Activated CD8-positive, alpha-beta memory T cell treated with anti-CD3 and anti-CD28 coated beads for 36 hours (primary cell): ENCODE measurements around the gene HS6ST2. TPM values are rescaled to one million over a fixed set of nuclear protein-coding genes. Genes with fewer than 3 reads are reported as not detected.
"Not testable (repeated sequence)": the region's sequence is repeated elsewhere in the genome, so short reads cannot be mapped to it uniquely, and the experiment has no call there.

Experiments
- CTCF ChIA-PET: fragments of 350-600 bp; sonication (Branson Sonifier 250); formaldehyde crosslinking; loops from one replicate; lab custom pipeline; 2021; ENCODE audit warnings: antibody characterized with exemption; lab: Charles Lee
- POLR2A ChIA-PET: fragments of 350-600 bp; sonication (Branson Sonifier 250); formaldehyde crosslinking; loops from one replicate; lab custom pipeline; 2021; ENCODE audit warnings: antibody characterized with exemption; lab: Charles Lee
- total RNA-seq, 2 experiments: library from RNA; stranded (reverse); gene quantifications; one replicate each; pipeline ENCODE4 v1.2.3, GENCODE V29; 2021

The HS6ST2 gene
- total RNA-seq: under 1 TPM; 0.13 to 0.19 TPM

DNA sequence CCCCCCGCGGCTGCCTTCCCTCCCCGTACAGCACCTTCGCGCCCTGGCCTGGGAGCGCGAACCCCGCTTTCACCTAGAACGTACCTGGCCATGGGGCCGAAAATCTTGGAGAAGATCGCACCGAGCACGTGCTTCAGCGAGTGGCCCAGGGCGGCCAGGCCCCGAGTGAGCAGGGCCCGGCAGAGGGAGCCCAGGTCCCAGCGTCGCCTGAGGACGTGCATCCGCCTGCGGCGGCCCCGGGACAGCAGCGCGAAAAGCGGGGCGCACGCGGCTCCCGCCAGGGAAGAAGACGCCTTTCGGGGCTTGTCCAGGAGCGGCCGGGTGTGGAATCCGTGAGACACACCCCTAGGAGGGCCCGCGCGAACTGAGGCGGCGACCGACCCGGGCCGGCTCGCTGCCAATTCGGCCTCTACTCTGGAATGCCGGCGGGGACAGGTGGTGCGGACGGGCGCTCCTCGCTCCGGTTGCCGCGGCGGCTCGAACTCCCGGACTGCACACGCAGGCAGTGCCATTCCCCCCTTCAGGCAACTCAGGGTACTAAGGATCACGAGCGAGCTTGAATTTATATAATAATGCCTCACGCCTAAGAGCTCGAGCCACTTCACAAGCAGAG lies at the start of gene HS6ST2:
HS6ST2 (minus strand) TSS at position 539 of the 613 bp plus-strand sequence.
- ChIA-PET POLR2A (no interaction called here), CTCF (no interaction called here)

DNA sequence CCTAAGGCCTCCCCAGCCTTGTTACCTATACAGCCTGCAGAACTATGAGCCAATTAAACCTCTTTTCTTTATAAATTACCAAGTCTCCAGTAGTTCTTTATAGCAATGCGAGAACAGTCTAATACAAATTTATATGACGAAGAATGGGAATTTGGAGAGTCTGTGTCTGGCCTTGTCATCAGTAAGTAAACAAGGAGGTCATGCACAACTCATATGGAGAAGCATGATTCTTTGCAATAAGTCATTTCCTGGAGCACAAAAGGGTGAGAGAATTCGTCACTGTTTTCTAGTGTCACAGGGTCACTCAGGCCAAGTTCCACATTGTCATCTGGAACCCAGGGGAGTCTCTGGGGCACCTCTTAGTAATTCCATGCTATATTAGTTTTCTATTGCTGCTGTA lies 49.0 kb upstream of the HS6ST2 start:
- ChIA-PET POLR2A (no interaction called here), CTCF (no interaction called here)

DNA sequence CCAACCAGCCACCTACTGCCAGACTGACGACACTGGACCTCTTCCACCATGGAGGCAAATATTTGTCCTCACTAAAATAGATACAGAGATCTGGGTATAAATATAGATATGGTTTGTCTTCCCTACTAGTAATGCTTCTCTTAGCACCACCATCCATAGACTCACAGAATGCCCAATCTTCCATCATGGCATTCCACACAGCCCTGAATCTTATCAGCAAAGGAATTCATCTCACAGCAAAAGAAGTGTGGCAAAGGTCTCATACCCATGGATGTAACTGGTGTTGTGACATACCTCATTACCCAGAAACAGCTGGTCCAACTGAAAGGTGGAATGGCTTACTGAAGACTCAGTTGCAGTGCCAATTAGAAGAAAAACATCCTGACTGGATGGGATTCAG lies 47.2 kb upstream of the HS6ST2 start:
- ChIA-PET POLR2A (no interaction called here), CTCF (no interaction called here)

DNA sequence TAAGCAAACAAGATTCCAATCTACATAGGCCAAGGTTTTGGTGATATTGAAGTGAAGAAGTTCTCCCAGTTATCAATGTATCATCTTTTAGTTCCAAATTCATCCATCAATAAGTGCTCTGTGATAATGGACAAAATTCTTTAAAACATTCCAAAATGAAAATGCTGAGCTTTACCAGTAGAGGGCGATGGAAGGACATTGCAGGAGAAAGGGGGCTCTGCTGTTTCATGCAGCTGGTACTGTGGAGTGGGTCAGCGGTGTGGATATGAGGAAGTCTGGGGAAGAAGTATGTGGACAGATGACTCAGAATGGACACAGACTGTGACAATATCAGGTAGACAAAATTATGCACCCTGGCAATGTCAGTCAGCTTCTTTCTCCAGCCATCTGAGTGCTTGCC lies 46.6 kb upstream of the HS6ST2 start:
- ChIA-PET CTCF (interaction anchor here (0.7 kb wide), 1 partner anchor 127 kb away, joined by 3 read pairs; no protein-coding TSS in a partner anchor), POLR2A (no interaction called here)

DNA sequence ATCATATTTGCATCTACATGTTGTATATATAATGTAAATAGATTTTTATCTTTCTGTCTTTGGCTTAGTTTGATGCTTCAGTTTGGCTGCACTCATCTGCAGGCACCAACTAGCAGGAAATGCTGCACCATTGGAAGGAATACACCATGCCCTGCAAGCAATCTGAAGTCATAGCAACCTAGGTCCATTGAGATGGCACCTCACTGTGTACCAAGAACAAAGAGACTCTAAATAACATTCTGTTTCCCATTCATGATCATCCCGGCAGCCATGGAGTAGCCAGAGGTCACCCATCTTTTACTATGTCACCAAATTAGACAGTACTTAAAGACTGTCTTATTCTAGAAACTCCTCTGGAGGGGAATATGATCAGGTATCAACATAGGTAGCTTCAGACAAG lies 40.8 kb upstream of the HS6ST2 start:
- ChIA-PET CTCF (no interaction called here), POLR2A (no interaction called here)

DNA sequence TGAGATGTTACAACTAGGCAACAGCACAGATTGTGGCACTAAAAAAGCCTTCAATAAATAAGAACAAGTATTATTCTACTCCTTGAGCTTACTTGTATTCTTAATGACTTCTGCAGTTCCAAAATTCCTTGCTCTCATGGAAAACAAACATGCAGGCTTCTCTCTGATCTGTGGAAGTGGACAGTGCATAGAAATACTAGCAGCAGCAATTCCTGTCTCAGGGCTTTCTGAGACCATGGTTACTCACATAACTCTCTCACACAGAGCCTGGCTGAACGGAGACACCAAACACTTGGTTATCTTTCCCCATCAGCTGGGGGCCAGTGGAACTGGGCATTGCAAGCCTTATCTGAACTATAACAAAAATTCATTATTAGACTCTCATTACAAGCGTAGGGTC lies 32.4 kb upstream of the HS6ST2 start:
- CTCF ChIA-PET: no interaction called here

DNA sequence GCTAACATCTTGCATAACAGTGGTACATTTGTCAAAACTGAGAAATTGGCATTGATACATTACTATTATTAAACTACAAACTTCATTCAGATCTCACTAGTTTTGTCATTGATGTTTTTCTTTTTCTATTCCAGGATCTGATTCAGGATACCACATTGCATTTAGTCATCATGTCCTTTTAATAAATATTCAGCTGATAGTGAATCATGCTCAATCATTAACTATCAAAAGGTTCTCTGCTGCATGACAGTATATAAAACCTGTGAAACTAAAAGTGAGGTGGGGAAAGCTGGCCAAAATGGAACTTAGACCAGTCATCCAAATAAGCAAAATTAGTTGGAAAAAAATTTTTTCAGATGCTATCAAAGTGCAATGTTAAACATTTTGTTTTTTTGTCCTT lies 28.1 kb upstream of the HS6ST2 start:
- ChIA-PET POLR2A (no interaction called here), CTCF (no interaction called here)

More for the DNA sequence above, 32.4 kb upstream of the HS6ST2 start:
- POLR2A ChIA-PET: no interaction called here

DNA sequence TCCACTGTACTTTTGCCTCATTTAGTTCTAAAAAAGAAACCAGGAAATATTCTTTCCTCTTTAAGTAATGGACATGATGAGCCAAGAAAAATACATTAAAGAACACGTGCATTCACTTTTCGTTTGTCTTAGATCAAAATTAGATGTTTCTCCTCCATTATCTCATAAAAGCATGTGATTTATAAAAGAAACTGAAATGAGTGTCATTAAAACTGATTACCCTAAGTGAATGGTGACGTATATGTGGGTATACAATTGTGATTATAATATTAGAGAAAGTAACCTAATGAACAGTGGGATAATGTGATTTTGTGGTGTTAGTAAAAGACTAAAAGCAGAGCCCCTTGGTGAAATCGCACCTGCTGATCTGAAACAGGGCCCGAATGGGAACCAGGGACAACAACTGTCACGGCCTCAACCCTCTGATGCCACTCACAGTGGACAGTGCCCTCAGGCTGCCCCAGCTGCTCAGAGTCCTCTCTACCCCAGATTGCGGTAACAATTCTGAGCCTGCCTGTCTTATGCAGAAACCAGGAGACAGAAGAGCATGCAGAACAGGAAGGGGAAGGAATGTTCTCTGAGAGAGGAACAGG lies 25.7 kb upstream of the HS6ST2 start:
- ChIA-PET POLR2A (no interaction called here), CTCF (no interaction called here)

DNA sequence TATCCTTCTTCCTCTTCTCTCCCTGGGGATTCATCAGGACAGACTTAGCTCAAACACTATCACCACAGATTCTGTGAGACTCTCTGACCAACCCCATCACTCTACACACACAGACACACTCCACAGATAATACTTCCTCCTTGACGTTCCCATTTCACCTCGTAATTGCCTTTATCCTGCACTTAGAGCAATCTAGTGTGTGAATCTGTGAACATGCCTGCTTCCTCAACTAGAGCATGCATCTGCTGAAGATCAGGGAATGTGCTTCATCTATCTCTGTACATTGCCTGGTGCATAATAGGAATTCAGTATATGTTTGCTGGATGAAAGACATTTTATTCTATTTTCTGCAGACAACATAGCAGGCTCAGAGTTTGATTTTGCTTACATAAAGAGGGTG lies 25.1 kb upstream of the HS6ST2 start:
- ChIA-PET CTCF (no interaction called here), POLR2A (no interaction called here)

DNA sequence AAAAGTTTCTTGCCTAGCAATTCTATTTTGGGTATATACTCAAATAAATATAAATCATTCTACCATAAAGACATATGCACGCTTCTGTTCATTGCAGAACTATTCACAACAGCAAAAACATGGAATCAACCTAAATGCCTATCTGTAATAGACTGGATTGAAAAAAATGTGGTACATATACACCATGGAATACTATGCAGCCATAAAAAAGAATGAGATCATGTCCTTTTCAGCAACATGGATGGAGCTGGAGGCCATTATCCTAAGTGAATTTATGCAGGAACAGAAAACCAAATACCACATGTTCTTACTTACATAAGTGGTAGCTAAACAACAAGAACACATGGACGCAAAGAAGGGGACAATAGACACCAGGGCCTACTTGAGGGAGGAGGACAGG lies 21.6 kb upstream of the HS6ST2 start:
- POLR2A ChIA-PET: not testable (repeated sequence)
- CTCF ChIA-PET: interaction anchor here (0.6 kb wide), 1 partner anchor 211 kb away, joined by 3 read pairs; no protein-coding TSS in a partner anchor

DNA sequence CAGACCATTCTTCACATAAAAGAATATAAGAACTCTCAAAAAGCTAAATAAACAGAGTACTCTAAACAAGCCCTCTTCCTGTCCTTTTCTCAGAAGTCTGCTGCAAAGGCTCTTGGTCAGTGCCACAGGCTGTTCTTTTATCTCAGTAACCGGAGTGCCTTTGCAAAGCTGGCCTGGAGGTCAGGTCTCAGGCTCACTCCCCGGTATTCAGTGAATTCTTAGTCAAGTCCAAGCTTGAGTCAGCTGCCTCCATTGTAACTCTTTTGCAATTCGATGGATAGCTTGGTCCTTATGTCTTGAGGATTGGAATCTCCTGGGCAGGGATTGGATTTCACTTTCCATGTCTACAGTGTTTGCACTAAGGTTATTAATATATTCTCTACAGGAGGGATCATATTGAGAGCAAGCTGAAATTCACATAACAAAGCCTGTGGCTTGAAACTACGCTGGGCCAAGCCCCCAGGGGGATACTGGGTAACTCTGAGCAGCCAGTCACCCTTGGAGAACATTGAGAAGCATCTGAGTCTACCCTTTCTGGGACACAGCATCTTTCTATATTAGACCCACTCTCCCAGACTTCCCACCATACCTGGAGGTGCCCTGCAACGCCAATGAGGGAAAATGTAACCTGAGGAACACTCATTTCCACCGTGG lies 10.0 kb upstream of the HS6ST2 start:
- ChIA-PET POLR2A (no interaction called here), CTCF (no interaction called here)

DNA sequence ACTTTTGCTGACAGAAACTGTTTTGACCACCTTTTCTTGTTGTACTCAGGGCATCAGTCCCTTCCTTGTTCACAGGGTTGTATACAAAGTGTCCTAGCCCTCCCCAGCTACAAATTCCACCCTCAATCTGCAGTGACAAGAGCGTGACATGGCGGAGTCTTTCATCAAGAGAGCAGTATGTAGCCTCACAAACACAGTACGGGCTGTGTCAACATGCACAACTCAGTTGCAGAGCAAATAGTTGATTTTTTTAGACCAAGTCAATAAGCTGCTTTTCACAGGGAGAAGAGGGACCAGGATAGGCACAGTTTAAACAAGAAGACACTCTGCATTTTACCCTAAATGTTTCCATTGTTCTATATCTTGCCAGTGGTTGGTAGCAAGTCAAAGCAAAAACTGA lies 8.6 kb upstream of the HS6ST2 start:
- POLR2A ChIA-PET: no interaction called here
- CTCF ChIA-PET: no interaction called here

DNA sequence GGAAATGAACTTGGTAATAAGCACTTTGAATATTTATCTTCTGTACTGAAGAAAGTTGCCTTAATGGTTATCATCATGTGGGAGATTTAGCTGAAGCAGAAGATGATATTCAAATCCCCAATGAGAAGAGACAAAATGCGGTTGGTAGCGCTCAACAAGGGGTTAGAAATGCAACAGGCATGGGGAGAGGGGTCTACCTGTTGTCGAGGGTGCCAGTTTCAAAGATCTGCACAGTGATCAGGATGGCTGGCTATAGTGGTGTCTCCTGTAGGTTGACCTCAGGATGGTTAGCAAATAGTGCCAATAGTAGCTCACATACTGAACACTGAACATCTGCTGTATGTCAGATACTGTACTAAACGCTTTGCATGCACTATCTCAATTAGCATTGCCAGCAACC lies 7.0 kb upstream of the HS6ST2 start:
- POLR2A ChIA-PET: no interaction called here
- CTCF ChIA-PET: no interaction called here

DNA sequence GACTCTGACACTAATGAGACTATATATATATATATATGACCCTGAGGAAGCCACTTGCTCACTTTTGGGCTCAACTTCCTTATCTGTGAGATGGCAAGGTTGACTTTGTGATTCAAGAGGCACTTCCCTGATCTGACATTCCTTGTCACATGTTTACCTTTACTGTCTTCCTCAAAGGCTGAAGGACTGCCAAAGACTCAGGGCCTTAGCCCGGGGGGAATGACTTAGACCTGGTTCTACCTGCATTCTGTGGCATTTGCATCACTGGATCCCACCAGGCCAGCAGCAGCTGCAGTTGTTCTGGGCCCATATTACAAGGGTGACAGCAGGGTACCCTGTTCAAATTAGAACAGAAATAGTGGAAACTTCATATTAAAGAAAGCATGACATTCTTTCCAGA lies 3.1 kb upstream of the HS6ST2 start:
- POLR2A ChIA-PET: no interaction called here
- CTCF ChIA-PET: no interaction called here

DNA sequence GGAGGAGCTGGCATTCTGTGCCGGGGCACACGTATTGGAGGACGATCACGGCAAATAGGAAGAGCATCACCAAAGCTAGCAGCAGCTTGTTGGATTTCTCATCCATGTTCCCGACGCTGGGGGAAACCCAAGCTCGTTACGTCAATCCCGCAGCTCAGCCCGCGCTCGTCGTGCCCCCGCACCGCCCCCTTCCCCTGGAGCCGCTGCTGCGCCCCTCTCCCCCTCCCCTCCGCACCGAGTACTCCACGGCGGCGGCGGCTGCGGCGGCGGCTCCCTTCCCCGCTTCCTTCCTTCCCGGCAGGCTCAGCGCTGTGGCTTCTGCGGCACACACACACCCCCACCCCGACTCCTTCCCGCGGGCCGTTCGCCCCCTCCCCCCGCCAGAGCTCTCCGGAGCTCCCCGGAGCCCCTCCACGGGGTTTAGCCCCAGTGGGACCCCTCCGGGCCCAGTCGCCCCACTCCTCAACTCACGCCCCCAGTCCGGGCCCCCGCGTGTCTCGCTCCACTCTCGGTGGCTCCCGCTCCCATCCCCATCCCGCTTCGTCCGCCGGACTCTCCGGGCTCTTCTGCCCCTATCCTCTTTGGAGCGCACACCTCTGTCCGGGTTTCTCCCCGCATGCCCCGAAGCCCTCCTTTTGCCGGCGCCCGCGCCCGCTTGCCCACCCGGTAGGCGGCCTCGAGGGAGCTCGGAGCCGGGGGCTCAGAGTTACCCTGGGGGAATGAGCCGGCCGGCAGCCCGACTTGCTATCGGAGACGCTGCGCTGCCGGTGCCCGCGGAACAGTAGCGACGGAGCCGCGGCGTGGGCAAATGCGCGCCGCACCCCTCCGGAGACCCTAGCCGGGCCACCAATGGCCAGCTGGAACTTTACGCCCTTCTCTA lies 978 bp downstream of the HS6ST2 start:
- CTCF ChIA-PET: no interaction called here

DNA sequence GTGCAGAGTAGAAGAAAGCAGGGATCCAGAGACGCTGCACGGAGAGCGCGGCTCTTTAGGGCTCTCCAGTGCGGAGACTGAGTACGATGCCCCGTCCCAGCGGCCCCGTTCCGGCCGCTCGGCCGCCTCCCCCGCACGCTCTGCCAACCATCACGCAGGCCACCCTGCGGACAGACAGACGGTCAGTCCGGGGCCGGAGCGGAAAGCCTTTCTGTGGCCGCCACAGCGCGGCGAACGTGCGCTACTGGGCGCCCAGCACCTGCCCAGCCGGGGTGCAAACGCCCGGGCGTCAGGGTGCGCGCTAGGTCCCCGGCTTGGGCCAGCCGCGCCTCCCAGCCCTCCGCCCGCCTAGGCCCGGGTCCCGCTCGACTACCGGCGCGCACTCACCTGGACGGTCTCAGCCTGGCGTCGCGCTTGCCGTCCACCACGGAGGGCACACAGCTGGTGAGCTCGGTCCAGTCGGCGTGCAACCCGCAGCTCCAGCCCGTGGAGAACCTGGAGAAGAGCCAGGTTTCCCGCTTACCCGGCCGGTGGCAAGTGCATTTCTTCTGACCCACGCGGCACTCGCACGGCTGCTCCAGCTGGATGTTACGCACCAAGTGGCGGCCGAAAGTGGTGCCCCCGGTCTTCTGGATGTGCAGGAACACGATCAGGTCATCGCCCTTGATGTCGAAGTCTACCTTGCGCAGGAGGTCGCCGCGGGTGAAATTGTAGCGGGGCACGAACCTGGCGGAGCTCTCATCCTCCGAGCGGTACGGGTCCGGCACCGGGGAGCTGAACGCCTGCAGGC lies 1.8 kb downstream of the HS6ST2 start:
- ChIA-PET CTCF (no interaction called here), POLR2A (no interaction called here)

More for the DNA sequence above, 978 bp downstream of the HS6ST2 start:
- POLR2A ChIA-PET: no interaction called here

DNA sequence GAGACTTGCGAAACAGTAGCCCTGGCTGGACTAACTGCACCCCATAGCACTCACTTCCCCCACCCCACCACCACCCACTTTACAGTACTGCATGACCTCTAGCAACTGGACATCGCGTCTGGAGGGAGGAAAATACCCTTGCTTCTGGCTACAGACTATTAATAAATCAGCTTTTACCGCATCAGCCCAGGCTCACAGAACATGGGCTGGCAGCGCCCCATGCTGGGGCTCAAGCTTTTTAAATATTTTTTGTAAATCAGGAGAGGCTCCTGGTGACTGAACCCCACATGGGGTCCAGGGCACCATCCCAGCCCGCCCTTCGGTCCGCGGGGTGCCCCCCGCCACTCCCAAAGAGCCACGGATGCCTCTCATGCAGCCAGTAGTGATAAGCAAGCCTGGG lies 2.7 kb downstream of the HS6ST2 start:
- ChIA-PET CTCF (no interaction called here), POLR2A (no interaction called here)

DNA sequence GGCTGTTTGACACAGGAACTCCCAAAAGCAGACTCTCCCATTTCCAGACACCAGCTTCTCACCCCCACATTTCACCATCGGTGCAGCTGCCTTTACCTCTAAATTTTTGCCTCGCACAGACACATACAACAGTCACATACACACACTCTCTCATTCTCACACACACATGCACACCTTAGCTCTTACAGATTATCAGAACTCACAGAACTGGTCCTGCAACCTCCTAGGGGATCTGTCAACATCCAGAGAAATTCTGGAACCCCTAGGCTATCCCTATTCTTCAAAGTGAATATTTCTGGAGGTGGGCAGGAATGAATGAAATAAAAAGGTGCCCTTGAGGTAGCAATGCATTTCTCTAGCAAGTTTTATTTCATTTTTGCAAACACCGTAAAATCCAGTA lies 4.1 kb downstream of the HS6ST2 start:
- POLR2A ChIA-PET: no interaction called here
- CTCF ChIA-PET: no interaction called here

DNA sequence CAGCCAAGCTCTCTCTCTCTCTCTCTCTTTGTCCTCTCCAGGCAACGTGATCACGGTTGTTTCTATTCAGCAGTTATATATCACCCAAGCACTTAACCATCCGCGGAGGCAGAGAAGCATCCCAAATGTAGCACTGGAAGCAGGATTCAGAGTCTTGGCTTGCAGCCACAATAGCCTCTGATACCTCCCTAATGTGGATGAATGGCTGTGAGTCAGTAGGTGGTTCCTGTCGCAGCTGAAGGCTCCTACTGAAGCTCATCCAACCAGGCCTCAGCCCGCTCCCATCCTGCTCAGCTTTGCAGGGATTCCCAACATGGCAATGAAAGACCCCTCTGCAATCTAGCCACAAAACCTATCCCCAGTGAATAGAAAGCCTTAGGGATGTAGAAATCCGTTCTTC lies 5.1 kb downstream of the HS6ST2 start:
- CTCF ChIA-PET: no interaction called here
- POLR2A ChIA-PET: no interaction called here
